ENCODE measurements around the gene TMEM123. TPM values are rescaled to one million over a fixed set of nuclear protein-coding genes. Genes with fewer than 3 reads are reported as not detected.

TMEM123 gene
- total RNA-seq, 1 donor from 2014 or later = 248 TPM

- Mint-ChIP-seq H3K4me3 (ENCODE audit: low read depth) (no peak overlapping the region), H3K4me1 (ENCODE audit: low read depth) (peaks cover 16% of the 10 kb centered on the region), H3K27me3 (peaks cover 6% of the 10 kb centered on the region), H3K36me3 (ENCODE audit: insufficient read depth) (no peaks in the 10 kb centered on the region), H3K27ac (no peak overlapping the region), H3K9me3 (ENCODE audit: low read depth) (no peaks in the 10 kb centered on the region)
- no peak for DNase-seq (ENCODE audit: low spot score, unreplicated experiment)
- no peak for TF ChIP-seq CTCF (IDR thresholded peaks at IDR 0.05; ENCODE audit: unreplicated experiment)
Observed at GRCh38 chr11:102456381-102456780, 3.8 kb upstream of the TMEM123 start.

GRCh38 chr11:102453921-102454320, 1.4 kb upstream of the TMEM123 start:
- peaks cover 37% of the 10 kb centered on the region for H3K4me1 Mint-ChIP-seq (ENCODE audit: low read depth)
- no peak for TF ChIP-seq CTCF (IDR thresholded peaks at IDR 0.05; ENCODE audit: unreplicated experiment)
- H3K27me3 Mint-ChIP-seq = peaks cover 6% of the 10 kb centered on the region
- no peak for DNase-seq (ENCODE audit: low spot score, unreplicated experiment)
- H3K36me3 Mint-ChIP-seq (ENCODE audit: insufficient read depth) = no peaks in the 10 kb centered on the region
- no peak overlapping the region for H3K27ac Mint-ChIP-seq
- H3K9me3 Mint-ChIP-seq (ENCODE audit: low read depth) = no peaks in the 10 kb centered on the region
- peak overlapping the region; percentile 99 for H3K4me3 Mint-ChIP-seq (ENCODE audit: low read depth)

- peaks cover 43% of the 10 kb centered on the region for H3K4me1 Mint-ChIP-seq (ENCODE audit: low read depth)
- peaks cover 6% of the 10 kb centered on the region for H3K27me3 Mint-ChIP-seq
- no peaks in the 10 kb centered on the region for H3K36me3 Mint-ChIP-seq (ENCODE audit: insufficient read depth)
- peak overlapping the region; percentile 99 for H3K4me3 Mint-ChIP-seq (ENCODE audit: low read depth)
- H3K27ac Mint-ChIP-seq = peak overlapping the region; percentile 100
- no peaks in the 10 kb centered on the region for H3K9me3 Mint-ChIP-seq (ENCODE audit: low read depth)
- no peak for DNase-seq (ENCODE audit: low spot score, unreplicated experiment)
- TF ChIP-seq CTCF (IDR thresholded peaks at IDR 0.05; ENCODE audit: unreplicated experiment) = no peak
Observed at GRCh38 chr11:102453302-102453695, 734 bp upstream of the TMEM123 start.

- peak overlapping the region; percentile 99 for H3K27ac Mint-ChIP-seq
- peaks cover 48% of the 10 kb centered on the region for H3K4me1 Mint-ChIP-seq (ENCODE audit: low read depth)
- TF ChIP-seq CTCF (IDR thresholded peaks at IDR 0.05; ENCODE audit: unreplicated experiment) = peak; percentile 25
- peaks cover 3% of the 10 kb centered on the region for H3K36me3 Mint-ChIP-seq (ENCODE audit: insufficient read depth)
- H3K9me3 Mint-ChIP-seq (ENCODE audit: low read depth) = no peaks in the 10 kb centered on the region
- peak; percentile 48 for DNase-seq (ENCODE audit: low spot score, unreplicated experiment)
- H3K27me3 Mint-ChIP-seq = peaks cover 6% of the 10 kb centered on the region
- peak overlapping the region; percentile 99 for H3K4me3 Mint-ChIP-seq (ENCODE audit: low read depth)
Observed at GRCh38 chr11:102451681-102452460, 694 bp downstream of the TMEM123 start.

- Mint-ChIP-seq H3K27me3 (peaks cover 6% of the 10 kb centered on the region), H3K9me3 (ENCODE audit: low read depth) (no peaks in the 10 kb centered on the region), H3K27ac (peak overlapping the region; percentile 99), H3K36me3 (ENCODE audit: insufficient read depth) (peaks cover 5% of the 10 kb centered on the region), H3K4me1 (ENCODE audit: low read depth) (peaks cover 48% of the 10 kb centered on the region), H3K4me3 (ENCODE audit: low read depth) (peak overlapping the region; percentile 99)
- no peak for TF ChIP-seq CTCF (IDR thresholded peaks at IDR 0.05; ENCODE audit: unreplicated experiment)
- DNase-seq (ENCODE audit: low spot score, unreplicated experiment) = no peak
Observed at GRCh38 chr11:102451041-102451680, 1.4 kb downstream of the TMEM123 start.
